GM23338 (cell line): ENCODE measurements around the gene SLTM. TPM values are rescaled to one million over a fixed set of nuclear protein-coding genes. Genes with fewer than 3 reads are reported as not detected.

Experiments used
- ATAC-seq: fragments of 200-7000 bp; cut with Tn5 transposase; 3 replicates; pipeline ENCODE4 v1.9.1; 2020
- DNase-seq: peaks from one replicate; pipeline ENCODE4 v3.0.0-alpha.2; 2015; ENCODE audit warnings: low spot score
- H2AFZ ChIP-seq: fragments of 200-600 bp; sonication (generic); 2 replicates; pipeline ENCODE4 v1.8.0; 2016; ENCODE audit warnings: antibody characterized with exemption, mild to moderate bottlenecking, moderate library complexity
- H3F3A ChIP-seq: fragments of 200-600 bp; sonication (generic); replicated peaks from 2 replicates; pipeline ENCODE4 v1.8.0; 2017; ENCODE audit warnings: antibody characterized with exemption, mixed run types, low read depth
- H3K27ac ChIP-seq: fragments of 200-600 bp; sonication (generic); 2 replicates; pipeline ENCODE4 v1.6.1; 2016; ENCODE audit warnings: low read depth
- H3K27me3 ChIP-seq: fragments of 200-600 bp; sonication (generic); 2 replicates; pipeline ENCODE4 v1.8.0; 2016; ENCODE audit warnings: mild to moderate bottlenecking, mixed run types, moderate library complexity; ENCODE audit not compliant: insufficient read depth
- H3K36me3 ChIP-seq: fragments of 200-600 bp; sonication (generic); 2 replicates; pipeline ENCODE4 v1.8.0; 2016; ENCODE audit warnings: mild to moderate bottlenecking; ENCODE audit not compliant: insufficient read depth
- H3K4me1 ChIP-seq: fragments of 200-600 bp; sonication (generic); 2 replicates; pipeline ENCODE4 v1.8.0; 2016; ENCODE audit warnings: mild to moderate bottlenecking, moderate library complexity; ENCODE audit not compliant: insufficient read depth
- H3K4me2 ChIP-seq: fragments of 200-600 bp; sonication (generic); 2 replicates; pipeline ENCODE4 v1.7.1; 2017; ENCODE audit warnings: mixed run types
- H3K4me3 ChIP-seq: fragments of 200-600 bp; sonication (generic); 2 replicates; pipeline ENCODE4 v1.6.1; 2016; ENCODE audit warnings: mixed run types
- H3K79me2 ChIP-seq: fragments of 200-600 bp; sonication (generic); replicated peaks from 2 replicates; pipeline ENCODE4 v1.8.0; 2017; ENCODE audit warnings: mild to moderate bottlenecking; ENCODE audit not compliant: insufficient read depth
- H3K9me2 ChIP-seq: fragments of 200-600 bp; sonication (generic); 2 replicates; pipeline ENCODE4 v1.8.0; 2017; ENCODE audit not compliant: insufficient read depth
- H4K20me1 ChIP-seq: fragments of 200-600 bp; sonication (generic); replicated peaks from 2 replicates; pipeline ENCODE4 v1.8.0; 2017; ENCODE audit warnings: mild to moderate bottlenecking; ENCODE audit not compliant: insufficient read depth
- H3K27ac Mint-ChIP-seq: 2 replicates; pipeline ENCODE4 v1.8.0; 2020; ENCODE audit warnings: inconsistent platforms, mild to moderate bottlenecking, moderate library complexity, mixed read lengths
- H3K27me3 Mint-ChIP-seq: 3 replicates; pipeline ENCODE4 v1.8.0; 2022; ENCODE audit warnings: low read depth, mild to moderate bottlenecking, moderate library complexity, mixed read lengths, inconsistent platforms; ENCODE audit not compliant: insufficient read depth, poor library complexity
- H3K36me3 Mint-ChIP-seq: 3 replicates; pipeline ENCODE4 v1.8.0; 2021; ENCODE audit warnings: low read depth, mild to moderate bottlenecking, inconsistent platforms, moderate library complexity, mixed read lengths
- H3K4me1 Mint-ChIP-seq: 3 replicates; pipeline ENCODE4 v1.8.0; 2020; ENCODE audit warnings: mild to moderate bottlenecking, inconsistent platforms, mixed read lengths
- H3K4me3 Mint-ChIP-seq: 3 replicates; pipeline ENCODE4 v1.8.0; 2021; ENCODE audit warnings: moderate library complexity, mild to moderate bottlenecking, inconsistent platforms, mixed read lengths
- H3K9me3 Mint-ChIP-seq: 3 replicates; pipeline ENCODE4 v1.8.0; 2020; ENCODE audit warnings: moderate library complexity, mild to moderate bottlenecking, inconsistent platforms, mixed read lengths
- CREB1 ChIP-seq: fragments of 250-450 bp; sonication (Bioruptor Pico); IDR thresholded peaks from 2 replicates; pipeline ENCODE4 v1.5.0; 2020; ENCODE audit warnings: low read depth, mild to moderate bottlenecking, moderate library complexity
- CTCF ChIP-seq, 2 experiments: fragments of 200-600 bp in 1 of 2; sonication (generic) in 1 of 2; conservative IDR thresholded peaks; 2 replicates each; pipeline versions ENCODE4 v1.5.1 to v1.6.1; 2016 to 2017; ENCODE audit warnings: antibody characterized with exemption in 2 of 2, low read depth in 2 of 2, mild to moderate bottlenecking in 2 of 2, moderate library complexity in 1 of 2
- ETS1 ChIP-seq: IDR thresholded peaks from 2 replicates; pipeline ENCODE4 v1.6.1; 2016; ENCODE audit warnings: antibody characterized with exemption
- EZH2 ChIP-seq: fragments of 200-600 bp; sonication (generic); IDR thresholded peaks from one replicate; pipeline ENCODE4 v1.8.0; 2017; ENCODE audit warnings: antibody characterized with exemption, mild to moderate bottlenecking, low read depth; ENCODE audit not compliant: unreplicated experiment
- EZH2phosphoT487 ChIP-seq: fragments of 200-600 bp; sonication (generic); IDR thresholded peaks from one replicate; pipeline ENCODE4 v1.8.1; 2018; ENCODE audit warnings: antibody characterized with exemption; ENCODE audit not compliant: unreplicated experiment
- JUNB ChIP-seq: IDR thresholded peaks from one replicate; pipeline ENCODE4 v1.6.1; 2016; ENCODE audit warnings: antibody characterized with exemption; ENCODE audit not compliant: unreplicated experiment
- POLR2AphosphoS5 ChIP-seq: IDR thresholded peaks from 2 replicates; pipeline ENCODE4 v1.6.1; 2016; ENCODE audit warnings: antibody characterized with exemption, low read depth
- REST ChIP-seq: IDR thresholded peaks from one replicate; pipeline ENCODE4 v1.6.1; 2018; ENCODE audit warnings: antibody characterized with exemption; ENCODE audit not compliant: unreplicated experiment
- STAT1 ChIP-seq: IDR thresholded peaks from one replicate; pipeline ENCODE4 v1.6.1; 2016; ENCODE audit warnings: antibody characterized with exemption; ENCODE audit not compliant: unreplicated experiment
- ZNF114 ChIP-seq: fragments of 250-450 bp; sonication (Bioruptor Pico); IDR thresholded peaks from 2 replicates; pipeline ENCODE4 v1.5.0; 2020; ENCODE audit warnings: mild to moderate bottlenecking, moderate library complexity
- ZNF331 ChIP-seq: fragments of 250-450 bp; sonication (Bioruptor Pico); IDR thresholded peaks from 2 replicates; pipeline ENCODE4 v1.5.0; 2020; ENCODE audit warnings: low read depth, mild to moderate bottlenecking, moderate library complexity
- polyA plus RNA-seq: library from polyadenylated mRNA; unstranded; fragments of >200 nt; fragmentation: Nextera tagmentation; extraction: Ambion mirVana; gene quantifications from 2 replicates; pipeline ENCODE4 v1.2.1, GENCODE V29; 2016
- total RNA-seq: library from RNA; depleted of rRNA; stranded (reverse); fragments of >200 nt; shearing (Covaris generic); gene quantifications from 2 replicates; pipeline ENCODE4 v1.2.3, GENCODE V29; 2014

Gene SLTM
- total and polyA plus RNA-seq, 2 experiments from 2014 or later, result 210 to 476 TPM

- peaks cover 1% of the 10 kb centered on the region for H3K27me3 Mint-ChIP-seq
- no peak overlapping the region for H3K4me3 ChIP-seq
- peaks cover 2% of the 10 kb centered on the region; the same call in 2 of the 3 replicates for H3K4me1 Mint-ChIP-seq
- no peak overlapping the region for H2AFZ ChIP-seq
- no peak overlapping the region; the same call in 1 of the 2 replicates for H3K27ac ChIP-seq
- no peak overlapping the region for H3K4me2 ChIP-seq
- DNase-seq, result no peak
- peaks cover 21% of the 10 kb centered on the region; the same call in 1 of the 2 replicates for H3K36me3 ChIP-seq
- peaks cover 4% of the 10 kb centered on the region; the same call in 1 of the 2 replicates for H3F3A ChIP-seq
- H3K4me1 ChIP-seq, result no peaks in the 10 kb centered on the region
- no peak for ATAC-seq
- H3K27ac Mint-ChIP-seq, result no peak overlapping the region
- H4K20me1 ChIP-seq, result peaks cover 53% of the 10 kb centered on the region
- no peaks in the 10 kb centered on the region for H3K9me2 ChIP-seq
- TF ChIP-seq REST (no peak), CREB1 (no peak), ZNF331 (CRISPR knock-in tag) (no peak), STAT1 (no peak), POLR2AphosphoS5 (no peak), ETS1 (no peak), EZH2phosphoT487 (no peak), CTCF (conservative IDR thresholded peaks at IDR 0.05; ENCODE audit: low read depth in 2 of 2) (no peak)
- peaks cover 59% of the 10 kb centered on the region for H3K36me3 Mint-ChIP-seq
- H3K4me3 Mint-ChIP-seq, result no peak overlapping the region
- peaks cover 98% of the 10 kb centered on the region for H3K79me2 ChIP-seq
- no peaks in the 10 kb centered on the region for H3K27me3 ChIP-seq
- H3K9me3 Mint-ChIP-seq, result no peaks in the 10 kb centered on the region
Measured at GRCh38 chr15:58919232-58919631, 14.2 kb downstream of the SLTM start.

- H3F3A ChIP-seq, result peaks cover 4% of the 10 kb centered on the region; the same call in 1 of the 2 replicates
- Mint-ChIP-seq H3K27ac (no peak overlapping the region; the same call in 1 of the 2 replicates), H3K4me3 (no peak overlapping the region), H3K4me1 (peaks cover 2% of the 10 kb centered on the region; the same call in 1 of the 3 replicates), H3K36me3 (peaks cover 60% of the 10 kb centered on the region), H3K27me3 (peaks cover 1% of the 10 kb centered on the region), H3K9me3 (no peaks in the 10 kb centered on the region)
- no peak overlapping the region for H3K4me3 ChIP-seq
- H3K4me2 ChIP-seq, result no peak overlapping the region
- ATAC-seq, result no peak
- H3K27ac ChIP-seq, result peak overlapping the region; percentile 46; the same call in 1 of the 2 replicates
- DNase-seq, result no peak
- H3K27me3 ChIP-seq, result no peaks in the 10 kb centered on the region
- peaks cover 46% of the 10 kb centered on the region for H4K20me1 ChIP-seq
- H3K36me3 ChIP-seq, result peaks cover 31% of the 10 kb centered on the region
- H3K79me2 ChIP-seq, result peaks cover 98% of the 10 kb centered on the region
- H3K9me2 ChIP-seq, result no peaks in the 10 kb centered on the region
- no peaks in the 10 kb centered on the region for H3K4me1 ChIP-seq
- H2AFZ ChIP-seq, result no peak overlapping the region
- TF ChIP-seq ZNF114 (CRISPR knock-in tag), result no peak
- no peak for TF ChIP-seq EZH2phosphoT487
- TF ChIP-seq EZH2, result no peak
- TF ChIP-seq ETS1, result no peak
- no peak for TF ChIP-seq ZNF331 (CRISPR knock-in tag)
- no peak for TF ChIP-seq CTCF (conservative IDR thresholded peaks at IDR 0.05; ENCODE audit: low read depth in 2 of 2)
- no peak for TF ChIP-seq JUNB
Measured at GRCh38 chr15:58918239-58918638, 15.2 kb downstream of the SLTM start.
